ENCODE data around the gene HAND2.

HAND2 gene

GRCh38 chr4:173509036-173510001, 20.7 kb downstream of the HAND2 start:
- DNase-seq (ENCODE audit: low spot score): peak; percentile 60
- TF ChIP-seq CTCF (IDR thresholded peaks at IDR 0.05; ENCODE audit: extremely low read depth, missing control alignments): no peak

GRCh38 chr4:173508386-173509035, 21.5 kb downstream of the HAND2 start:
- no peak for DNase-seq (ENCODE audit: low spot score)
- no peak for TF ChIP-seq CTCF (IDR thresholded peaks at IDR 0.05; ENCODE audit: extremely low read depth, missing control alignments)

- no peak for DNase-seq (ENCODE audit: low spot score)
- TF ChIP-seq CTCF (IDR thresholded peaks at IDR 0.05; ENCODE audit: extremely low read depth, missing control alignments): no peak
Measured at GRCh38 chr4:173507471-173508385, 22.3 kb downstream of the HAND2 start.

- TF ChIP-seq CTCF (IDR thresholded peaks at IDR 0.05; ENCODE audit: extremely low read depth, missing control alignments): no peak
- peak; percentile 53 for DNase-seq (ENCODE audit: low spot score)
Measured at GRCh38 chr4:173506597-173507211, 23.3 kb downstream of the HAND2 start.

GRCh38 chr4:173505924-173506518, 24.0 kb downstream of the HAND2 start:
- DNase-seq (ENCODE audit: low spot score): peak; percentile 87
- TF ChIP-seq CTCF (IDR thresholded peaks at IDR 0.05; ENCODE audit: extremely low read depth, missing control alignments): peak; percentile 67

GRCh38 chr4:173504181-173504503, 25.9 kb downstream of the HAND2 start:
- DNase-seq (ENCODE audit: low spot score): no peak
- no peak for TF ChIP-seq CTCF (IDR thresholded peaks at IDR 0.05; ENCODE audit: extremely low read depth, missing control alignments)
